Psoas muscle (tissue), 8 donors: Measurements from ENCODE around the gene MGAT1. TPM values are rescaled to one million over a fixed set of nuclear protein-coding genes. Genes with fewer than 3 reads are reported as not detected.
A peak's percentile ranks its signal among the peaks of the same experiment; 100 is the strongest.
"Not testable (repeated sequence)": the region's sequence is repeated elsewhere in the genome, so short reads cannot be mapped to it uniquely, and the experiment has no call there.

Source experiments
- ATAC-seq, 4 donors: fragments of 200-7000 bp; cut with Tn5 transposase; one replicate each; pipeline ENCODE4 v1.9.1; 2020; ENCODE audit warnings: moderate library complexity in 3 of 4, mild to moderate bottlenecking in 2 of 4
- DNase-seq, 2 donors: peaks; one replicate each; pipeline ENCODE4 v3.0.0-alpha.2; 2020
- H3K27ac ChIP-seq: fragments of 200-600 bp; one replicate; pipeline ENCODE4 v1.8.0; 2022
- H3K27me3 ChIP-seq, 3 donors: fragments of 200-600 bp in 1 of 3; one replicate each; pipeline versions ENCODE4 v1.6.1 to v1.8.0; 2013 to 2022; ENCODE audit warnings: low read length in 2 of 3, mild to moderate bottlenecking in 2 of 3, moderate library complexity in 1 of 3; ENCODE audit not compliant: insufficient read depth in 3 of 3
- H3K36me3 ChIP-seq, 2 donors: fragments of 200-600 bp in 1 of 2; one replicate each; pipeline versions ENCODE4 v1.6.1 to v1.8.0; 2013 to 2022; ENCODE audit warnings: low read depth in 1 of 2, mild to moderate bottlenecking in 1 of 2, moderate library complexity in 1 of 2; ENCODE audit not compliant: insufficient read depth in 1 of 2
- H3K4me1 ChIP-seq: fragments of 200-600 bp; one replicate; pipeline ENCODE4 v1.8.0; 2022
- H3K4me3 ChIP-seq: fragments of 200-600 bp; one replicate; pipeline ENCODE4 v1.8.0; 2022; ENCODE audit warnings: mild to moderate bottlenecking
- H3K9me3 ChIP-seq: fragments of 200-600 bp; one replicate; pipeline ENCODE4 v1.8.0; 2022
- CTCF ChIP-seq: fragments of 200-600 bp; IDR thresholded peaks from one replicate; pipeline ENCODE4 v1.8.0; 2022; ENCODE audit warnings: antibody characterized with exemption
- WGBS, 3 donors: extraction: QIAGEN DNeasy Blood & Tissue Kit; methylation state at CpG; one replicate each; pipeline versions ENCODE4 v1.1.6 to v1.1.7; 2013; 5-methylcytosine and 5-hydroxymethylcytosine counted together
- intact Hi-C, 2 donors: fragments of 100-400 bp; cut with DNase I; formaldehyde crosslinking; loops; one replicate each; pipeline versions ENCODE4 v1.11.0 to v1.14.2; 2022
- polyA plus RNA-seq, 3 donors: library from polyadenylated mRNA; stranded (reverse); fragments of 200-250 nt; gene quantifications; one replicate each; pipeline ENCODE4 v1.2.3, GENCODE V29; 2013
- total RNA-seq, 4 donors: library from RNA; stranded (reverse); fragmentation: NEBNext Ultra II Directional in 2 of 4; extraction: Animal tissue kit (Norgen Biotek cat#: 25700) in 2 of 4; gene quantifications; one replicate each; pipeline versions ENCODE4 v1.2.1 to v1.2.4, GENCODE V29; 2021 to 2023
- donor health status: healthy with polysubstance abuse.
- donor health status: DM: no; HTN: no; CAD: no; lungs with moderate emphysema.
- donor health status: Bipolar disorder and iron deficiency.
- donor health status: healthy.
- donor health status: DM: yes; HTN: yes; CAD: no.
- donor health status: DM: no; HTN: no; CAD: no.
- donor health status: DM: no; HTN: no; CAD: no.
- donor health status: DM: yes; HTN: yes; CAD: no.

MGAT1 gene
- total and polyA plus RNA-seq, 7 donors = 53.6 to 134 (median 71.6) TPM

DNA sequence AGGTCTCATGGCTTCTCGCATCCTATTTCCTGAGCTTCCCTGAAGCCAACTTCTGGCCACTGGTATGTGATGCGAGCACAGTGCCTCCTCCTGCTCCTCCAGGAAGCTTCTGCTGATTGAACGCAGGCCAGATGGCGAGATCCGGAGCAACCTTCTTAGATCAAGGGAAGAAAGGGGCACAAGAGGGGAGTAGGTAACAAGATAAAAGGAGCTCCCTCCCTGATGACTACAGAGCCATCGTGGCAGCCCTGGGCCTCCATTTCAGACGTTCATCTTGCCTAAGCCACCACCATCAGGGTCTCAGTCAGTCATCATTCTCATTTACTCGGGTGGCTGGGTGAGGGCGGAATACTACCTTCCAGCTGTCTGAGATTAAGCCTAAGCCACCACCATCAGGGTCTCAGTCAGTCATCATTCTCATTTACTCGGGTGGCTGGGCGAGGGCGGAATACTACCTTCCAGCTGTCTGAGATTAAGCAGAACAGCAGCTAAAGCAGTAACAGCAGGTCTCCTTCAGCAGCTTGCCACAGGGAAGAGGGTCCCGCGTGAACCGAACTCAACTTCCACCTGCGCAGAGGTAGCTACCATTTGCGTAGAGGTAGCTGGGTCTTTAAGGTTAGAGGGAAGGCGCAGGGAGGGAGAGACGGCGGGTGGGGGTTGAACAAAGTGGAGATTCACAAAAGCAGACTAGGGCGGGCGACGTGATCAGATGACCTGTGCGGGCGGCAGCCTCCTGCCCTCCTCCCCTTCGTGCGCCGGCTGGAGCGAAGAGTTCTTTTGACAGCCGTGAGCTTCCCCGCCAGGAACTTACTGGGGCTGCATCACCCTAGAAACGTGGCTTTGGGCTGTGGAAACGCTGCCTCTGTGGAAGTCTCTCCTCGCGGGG lies 27.9 kb upstream of the MGAT1 start:
- H3K27me3 ChIP-seq = no peaks in the 10 kb centered on the region
- peak; percentile 70 to 83 (median 77) for ATAC-seq
- no peak for TF ChIP-seq CTCF
- H3K4me3 ChIP-seq = peak overlapping the region; percentile 81
- intact Hi-C loops = loop anchor here in 1 of 2 donors (2.0 to 10.0 kb wide), 3 partner anchors 20 to 46 kb away; no protein-coding TSS in a partner anchor
- peaks cover 0 to 19% of the 10 kb centered on the region in 2 donors for H3K36me3 ChIP-seq
- peak overlapping the region; percentile 95 for H3K27ac ChIP-seq
- H3K4me1 ChIP-seq = peaks cover 22% of the 10 kb centered on the region
- WGBS, 3 donors = 13 to 14% (median 13%) methylated on average over 31 to 35 of the region's 35 CpGs
- no peaks in the 10 kb centered on the region for H3K9me3 ChIP-seq
- DNase-seq = peak; percentile 64 to 84

DNA sequence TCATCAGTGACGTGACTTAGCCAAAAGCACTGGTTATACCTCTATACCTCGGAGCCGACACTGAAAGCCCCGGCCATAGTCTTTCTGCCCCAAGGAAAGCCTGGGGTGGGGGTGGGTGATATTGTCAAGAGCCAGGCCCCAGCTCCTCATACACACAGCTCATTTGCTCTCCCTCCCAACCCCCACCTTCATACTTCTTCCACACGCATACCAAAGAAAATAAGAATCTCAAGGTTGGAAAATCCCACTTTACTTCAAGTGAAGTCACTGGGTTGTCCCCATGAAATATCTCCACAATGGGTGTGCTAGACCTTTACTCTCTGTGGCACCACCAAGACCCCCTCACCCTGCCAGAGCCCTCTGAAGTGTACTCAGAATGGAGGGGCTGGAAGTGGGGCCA lies 27.1 kb upstream of the MGAT1 start:
- H3K4me1 ChIP-seq = peaks cover 26% of the 10 kb centered on the region
- 96 to 98% (median 97%) methylated on average over 5 of the region's 5 CpGs for WGBS, 3 donors
- H3K4me3 ChIP-seq = peak overlapping the region; percentile 81
- no peaks in the 10 kb centered on the region for H3K9me3 ChIP-seq
- H3K27ac ChIP-seq = peak overlapping the region; percentile 95
- H3K36me3 ChIP-seq = peaks cover 0 to 11% of the 10 kb centered on the region in 2 donors
- DNase-seq (no peak), ATAC-seq (no peak)
- H3K27me3 ChIP-seq = no peaks in the 10 kb centered on the region
- intact Hi-C loops = loop anchor here in 1 of 2 donors (2.0 to 10.0 kb wide), 3 partner anchors 19 to 45 kb away; no protein-coding TSS in a partner anchor
- TF ChIP-seq CTCF = no peak

- H3K9me3 ChIP-seq, DNase-seq, intact Hi-C loops, H3K27me3 ChIP-seq, H3K36me3 ChIP-seq, ATAC-seq: not testable (repeated sequence)
- Histone ChIP-seq H3K4me3 (peak overlapping the region; percentile 81), H3K27ac (peak overlapping the region; percentile 95), H3K4me1 (peaks cover 23% of the 10 kb centered on the region)
- WGBS, 3 donors = 86 to 89% (median 88%) methylated on average over 12 to 13 of the region's 13 CpGs
These were observed 26.3 kb upstream of the MGAT1 start for GRCh38 chr5:180828756-180829531.

GRCh38 chr5:180827374-180827773 lies 24.8 kb upstream of the MGAT1 start:
- DNase-seq, H3K9me3 ChIP-seq, intact Hi-C loops, H3K27ac ChIP-seq, H3K4me3 ChIP-seq, H3K36me3 ChIP-seq, ATAC-seq, H3K27me3 ChIP-seq: not testable (repeated sequence)
- H3K4me1 ChIP-seq = peaks cover 19% of the 10 kb centered on the region
- WGBS, 3 donors = 71 to 77% (median 72%) methylated on average over 7 of the region's 7 CpGs

- no peak overlapping the region for H3K4me3 ChIP-seq
- peak in 3 of 4 donors; percentile 2 to 40 (median 21) for ATAC-seq
- WGBS, 3 donors = 93 to 98% (median 95%) methylated on average over 3 of the region's 3 CpGs
- H3K36me3 ChIP-seq = peaks cover 0 to 6% of the 10 kb centered on the region in 2 donors
- H3K4me1 ChIP-seq = peaks cover 15% of the 10 kb centered on the region
- H3K27ac ChIP-seq = peak overlapping the region; percentile 25
- H3K27me3 ChIP-seq = no peaks in the 10 kb centered on the region
- intact Hi-C loops = no loop called here
- H3K9me3 ChIP-seq = no peaks in the 10 kb centered on the region
- TF ChIP-seq CTCF = no peak
- DNase-seq = peak in 1 of 2 donors; percentile 58
These were observed 23.3 kb upstream of the MGAT1 start for GRCh38 chr5:180825768-180826525.
